Fibroblast of lung (primary cell): Measurements from ENCODE around the gene ARR3. TPM values are rescaled to one million over a fixed set of nuclear protein-coding genes. Genes with fewer than 3 reads are reported as not detected.
"Not testable (repeated sequence)": the region's sequence is repeated elsewhere in the genome, so short reads cannot be mapped to it uniquely, and the experiment has no call there.

ENCODE experiments used
- DNase-seq, 2 donors: peaks; one replicate each; pipeline versions ENCODE4 v3.0.0 to v3.0.0-alpha.2; 2010; ENCODE audit warnings: low read depth in 2 of 2
- H2AFZ ChIP-seq: 2 replicates; pipeline ENCODE4 v1.5.1; 2012; ENCODE audit warnings: low read length, control low read depth, inconsistent platforms
- H3K27ac ChIP-seq: 2 replicates; pipeline ENCODE4 v1.5.1; 2011; ENCODE audit warnings: low read length, control low read depth; ENCODE audit not compliant: insufficient read depth
- H3K27me3 ChIP-seq: 2 replicates; pipeline ENCODE4 v1.5.1; 2011; ENCODE audit warnings: mild to moderate bottlenecking, low read length; ENCODE audit not compliant: control insufficient read depth, insufficient read depth
- H3K36me3 ChIP-seq: 2 replicates; pipeline ENCODE4 v1.5.1; 2011; ENCODE audit warnings: low read length; ENCODE audit not compliant: control insufficient read depth, insufficient read depth
- H3K4me1 ChIP-seq: 2 replicates; pipeline ENCODE4 v1.5.1; 2011; ENCODE audit warnings: low read length; ENCODE audit not compliant: control insufficient read depth, insufficient read depth; ENCODE audit errors: extremely low read depth
- H3K4me2 ChIP-seq: 2 replicates; pipeline ENCODE4 v1.5.1; 2011; ENCODE audit warnings: low read length, control low read depth; ENCODE audit not compliant: insufficient read depth; ENCODE audit errors: extremely low read depth
- H3K4me3 ChIP-seq, 4 experiments: fragments of 200-600 bp in 1 of 4; sonication (generic) in 1 of 4; replicated peaks in 1 of 4; 2 replicates each; pipeline ENCODE4 v1.5.1; 2011 to 2016; ENCODE audit warnings: low read length in 4 of 4, low read depth in 3 of 4, mild to moderate bottlenecking in 3 of 4, control low read depth in 2 of 4, inconsistent platforms in 1 of 4, mixed read lengths in 1 of 4; ENCODE audit not compliant: insufficient read depth in 1 of 4; ENCODE audit errors: control extremely low read depth in 1 of 4
- H3K79me2 ChIP-seq: 2 replicates; pipeline ENCODE4 v1.5.1; 2012; ENCODE audit warnings: mild to moderate bottlenecking, low read length, inconsistent platforms; ENCODE audit not compliant: control insufficient read depth, insufficient read depth
- H3K9ac ChIP-seq: 2 replicates; pipeline ENCODE4 v1.5.1; 2011; ENCODE audit warnings: mild to moderate bottlenecking, low read length, control low read depth; ENCODE audit not compliant: insufficient read depth
- H3K9me3 ChIP-seq: 2 replicates; pipeline ENCODE4 v1.5.1; 2012; ENCODE audit warnings: low read depth, low read length; ENCODE audit not compliant: control insufficient read depth, insufficient read depth
- H4K20me1 ChIP-seq: 2 replicates; pipeline ENCODE4 v1.5.1; 2011; ENCODE audit warnings: low read length; ENCODE audit not compliant: control insufficient read depth, insufficient read depth; ENCODE audit errors: extremely low read depth
- EZH2 ChIP-seq: IDR thresholded peaks from 2 replicates; pipeline ENCODE4 v1.5.1; 2012; ENCODE audit warnings: low read length, control low read depth, mild to moderate bottlenecking; ENCODE audit errors: missing control alignments
- polyA plus RNA-seq, 2 donors: library from polyadenylated mRNA; depleted of rRNA in 1 of 2; stranded (reverse) in 1 of 2; unstranded in 1 of 2; fragments of >200 nt; gene quantifications; 2 replicates each; pipeline ENCODE4 v1.2.1, GENCODE V29; 2011 to 2012; ENCODE audit warnings: missing spikeins in 1 of 2
- total RNA-seq: library from RNA; depleted of rRNA; stranded (reverse); fragments of >200 nt; gene quantifications from 2 replicates; pipeline ENCODE4 v1.2.1, GENCODE V29; 2014
- TF ChIP-seq, protein P1 (sequence below), 2 donors: IDR thresholded peaks in 1 of 2; conservative IDR thresholded peaks in 1 of 2; 1 replicate in 1 of 2; 2 replicates in 1 of 2; pipeline ENCODE4 v1.5.1; 2011 to 2012; ENCODE audit warnings: low read length in 2 of 2, control low read depth in 1 of 2, inconsistent platforms in 1 of 2, low read depth in 1 of 2, mild to moderate bottlenecking in 1 of 2

The ARR3 gene
- total and polyA plus RNA-seq, 2 donors (not counting 1 experiment from before 2014, with no cell fraction given) = not detected

DNA sequence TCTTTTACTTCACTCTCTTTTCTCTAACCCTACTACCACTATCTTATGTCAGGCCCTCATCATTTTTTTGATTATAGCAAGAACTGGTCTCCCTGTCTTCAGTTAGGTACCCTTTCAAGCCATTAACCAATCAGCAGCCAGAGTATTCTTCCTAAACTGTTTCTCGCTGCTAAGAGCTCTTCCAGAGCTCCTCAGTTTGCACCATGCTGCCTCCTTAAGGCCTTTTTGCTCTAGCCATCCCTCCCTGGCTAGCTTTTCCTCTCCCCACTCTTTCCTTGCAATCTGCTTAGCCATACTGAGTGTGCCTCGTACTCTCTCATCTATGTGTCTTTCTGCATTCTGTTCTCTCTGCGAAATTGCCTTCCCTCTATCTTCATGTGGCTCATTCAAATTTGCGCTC is 54.6 kb downstream of the ARR3 start:
- DNase-seq = no peak
- no peaks in the 10 kb centered on the region for H4K20me1 ChIP-seq
- H2AFZ ChIP-seq = no peak overlapping the region

DNA sequence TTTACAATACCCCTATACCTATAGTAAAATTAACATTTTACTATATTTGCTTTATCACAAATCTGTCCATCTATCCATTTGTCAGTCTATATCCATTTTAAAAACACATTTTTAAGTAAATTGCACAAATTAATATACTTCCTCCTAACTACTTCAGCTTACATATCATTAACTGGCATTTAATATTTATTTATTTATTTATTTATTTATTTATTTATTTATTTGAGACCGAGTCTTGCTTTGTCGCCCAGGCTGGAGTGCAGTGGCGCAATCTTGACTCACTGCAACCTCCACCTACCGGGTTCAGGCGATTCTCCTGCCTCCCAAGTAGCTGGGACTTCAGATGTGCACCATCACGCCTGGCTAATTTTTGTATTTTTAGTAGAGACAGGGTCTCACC is 55.5 kb downstream of the ARR3 start:
- DNase-seq, H2AFZ ChIP-seq, H3K4me3 ChIP-seq, H3K36me3 ChIP-seq, H3K27me3 ChIP-seq, H3K4me2 ChIP-seq, H3K4me1 ChIP-seq, H3K27ac ChIP-seq, H3K79me2 ChIP-seq, H3K9me3 ChIP-seq, H3K9ac ChIP-seq, H4K20me1 ChIP-seq: not testable (repeated sequence)

More for the DNA sequence above, 54.6 kb downstream of the ARR3 start:
- H3K4me2 ChIP-seq = no peak overlapping the region
- no peaks in the 10 kb centered on the region for H3K79me2 ChIP-seq
- H3K4me3 ChIP-seq = no peak overlapping the region
- no peak overlapping the region for H3K27ac ChIP-seq
- no peaks in the 10 kb centered on the region for H3K27me3 ChIP-seq
- TF ChIP-seq, protein P1, sequence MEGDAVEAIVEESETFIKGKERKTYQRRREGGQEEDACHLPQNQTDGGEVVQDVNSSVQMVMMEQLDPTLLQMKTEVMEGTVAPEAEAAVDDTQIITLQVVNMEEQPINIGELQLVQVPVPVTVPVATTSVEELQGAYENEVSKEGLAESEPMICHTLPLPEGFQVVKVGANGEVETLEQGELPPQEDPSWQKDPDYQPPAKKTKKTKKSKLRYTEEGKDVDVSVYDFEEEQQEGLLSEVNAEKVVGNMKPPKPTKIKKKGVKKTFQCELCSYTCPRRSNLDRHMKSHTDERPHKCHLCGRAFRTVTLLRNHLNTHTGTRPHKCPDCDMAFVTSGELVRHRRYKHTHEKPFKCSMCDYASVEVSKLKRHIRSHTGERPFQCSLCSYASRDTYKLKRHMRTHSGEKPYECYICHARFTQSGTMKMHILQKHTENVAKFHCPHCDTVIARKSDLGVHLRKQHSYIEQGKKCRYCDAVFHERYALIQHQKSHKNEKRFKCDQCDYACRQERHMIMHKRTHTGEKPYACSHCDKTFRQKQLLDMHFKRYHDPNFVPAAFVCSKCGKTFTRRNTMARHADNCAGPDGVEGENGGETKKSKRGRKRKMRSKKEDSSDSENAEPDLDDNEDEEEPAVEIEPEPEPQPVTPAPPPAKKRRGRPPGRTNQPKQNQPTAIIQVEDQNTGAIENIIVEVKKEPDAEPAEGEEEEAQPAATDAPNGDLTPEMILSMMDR (conservative IDR thresholded peaks at IDR 0.05 in 1 of 2, IDR thresholded peaks at IDR 0.05 in 1 of 2; ENCODE audit: low read depth in 1 of 2, low read length in 2 of 2) = no peak
- no peak for TF ChIP-seq EZH2
- no peaks in the 10 kb centered on the region for H3K9me3 ChIP-seq
- H3K4me1 ChIP-seq = no peaks in the 10 kb centered on the region
- H3K9ac ChIP-seq = no peak overlapping the region
- H3K36me3 ChIP-seq = no peaks in the 10 kb centered on the region

DNA sequence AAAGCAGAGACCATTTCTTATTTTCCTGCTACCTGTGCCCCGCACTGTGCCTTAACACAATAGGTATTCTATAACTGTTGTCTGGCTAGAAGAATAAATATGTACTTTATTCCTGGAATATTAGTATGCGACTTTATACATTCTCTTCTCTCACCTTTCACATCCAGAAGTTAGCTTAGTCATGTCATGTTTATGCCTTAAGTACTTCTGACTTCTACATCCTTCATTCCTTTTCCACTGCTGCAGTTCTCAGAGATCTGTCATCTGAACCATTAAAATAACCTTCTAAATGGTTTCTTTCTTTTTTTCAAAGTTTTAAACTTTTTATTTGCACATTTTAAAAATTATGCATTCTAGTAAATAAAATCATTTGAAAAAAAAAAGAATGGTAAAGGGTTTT is 56.2 kb downstream of the ARR3 start:
- TF ChIP-seq, protein P1 (conservative IDR thresholded peaks at IDR 0.05 in 1 of 2, IDR thresholded peaks at IDR 0.05 in 1 of 2; ENCODE audit: low read depth in 1 of 2, low read length in 2 of 2) = no peak
- TF ChIP-seq EZH2 = no peak
- Histone ChIP-seq H3K9me3 (no peaks in the 10 kb centered on the region), H3K27ac (no peak overlapping the region), H3K4me3 (no peak overlapping the region), H3K4me1 (no peaks in the 10 kb centered on the region), H2AFZ (no peak overlapping the region), H3K9ac (no peak overlapping the region), H3K4me2 (no peak overlapping the region), H3K79me2 (no peaks in the 10 kb centered on the region), H3K27me3 (no peaks in the 10 kb centered on the region), H4K20me1 (no peaks in the 10 kb centered on the region), H3K36me3 (no peaks in the 10 kb centered on the region)
- DNase-seq = peak in 1 of 2 donors; percentile 27
